Measurements from ENCODE around the gene COL23A1. TPM values are rescaled to one million over a fixed set of nuclear protein-coding genes. Genes with fewer than 3 reads are reported as not detected.

The COL23A1 gene
- total RNA-seq, 1 experiment from 2014 or later: 0.18 TPM

DNA sequence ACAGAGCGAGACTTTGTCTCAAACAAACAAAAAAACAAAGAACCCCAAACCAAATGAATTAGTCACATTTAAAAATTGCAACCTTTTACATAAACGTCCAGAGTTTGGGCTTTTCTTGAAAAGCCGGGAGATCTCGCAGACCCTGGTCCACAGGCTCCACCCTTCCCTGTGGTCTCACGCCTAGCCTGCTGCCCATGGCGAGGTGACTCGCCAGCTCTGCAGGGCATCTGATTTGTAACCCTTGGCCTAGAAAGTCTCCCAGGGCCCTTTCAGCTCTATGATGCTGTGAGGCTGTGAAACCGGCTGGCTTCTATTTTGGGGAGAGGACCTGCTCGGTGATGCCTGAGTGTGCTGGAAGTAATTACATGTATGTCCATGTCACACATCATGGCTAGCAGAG lies 312.8 kb downstream of the COL23A1 start:
- no TSS peak for BruUV-seq (replicated peaks)
- ChIA-PET POLR2A (no interaction called here), CTCF (no interaction called here)
- Histone ChIP-seq H3K9me3 (peaks cover 17% of the 10 kb centered on the region), H3K27me3 (replicated peaks; ENCODE audit: control insufficient read depth, insufficient read depth, low read length) (no peaks in the 10 kb centered on the region), H3K36me3 (ENCODE audit: control insufficient read depth, insufficient read depth, low read length) (no peaks in the 10 kb centered on the region), H3K4me1 (no peaks in the 10 kb centered on the region), H3K4me3 (ENCODE audit: low read depth, low read length) (no peak overlapping the region)
- intact Hi-C loops (cut with micrococcal nuclease; ENCODE audit: unreplicated experiment): no loop called here
- no peak overlapping the region for H3K4me3 Mint-ChIP-seq (ENCODE audit: unreplicated experiment)
- peaks cover 9% of the 10 kb centered on the region for H3K36me3 Mint-ChIP-seq (ENCODE audit: insufficient read depth, unreplicated experiment)
- no peaks in the 10 kb centered on the region for H3K9me3 Mint-ChIP-seq (ENCODE audit: unreplicated experiment)
- no peak overlapping the region for H3K27ac Mint-ChIP-seq (ENCODE audit: unreplicated experiment)
- no peak for DNase-seq
- peaks cover 6% of the 10 kb centered on the region for H3K27me3 Mint-ChIP-seq (ENCODE audit: insufficient read depth, unreplicated experiment)
- no peaks in the 10 kb centered on the region for H3K4me1 Mint-ChIP-seq (ENCODE audit: low read depth, unreplicated experiment)
- TF ChIP-seq CTCF (IDR thresholded peaks at IDR 0.05; ENCODE audit: insufficient read depth in 1 of 2, low read depth in 1 of 2, low read length in 1 of 2, severe bottlenecking in 1 of 2, unreplicated experiment in 1 of 2): no peak

DNA sequence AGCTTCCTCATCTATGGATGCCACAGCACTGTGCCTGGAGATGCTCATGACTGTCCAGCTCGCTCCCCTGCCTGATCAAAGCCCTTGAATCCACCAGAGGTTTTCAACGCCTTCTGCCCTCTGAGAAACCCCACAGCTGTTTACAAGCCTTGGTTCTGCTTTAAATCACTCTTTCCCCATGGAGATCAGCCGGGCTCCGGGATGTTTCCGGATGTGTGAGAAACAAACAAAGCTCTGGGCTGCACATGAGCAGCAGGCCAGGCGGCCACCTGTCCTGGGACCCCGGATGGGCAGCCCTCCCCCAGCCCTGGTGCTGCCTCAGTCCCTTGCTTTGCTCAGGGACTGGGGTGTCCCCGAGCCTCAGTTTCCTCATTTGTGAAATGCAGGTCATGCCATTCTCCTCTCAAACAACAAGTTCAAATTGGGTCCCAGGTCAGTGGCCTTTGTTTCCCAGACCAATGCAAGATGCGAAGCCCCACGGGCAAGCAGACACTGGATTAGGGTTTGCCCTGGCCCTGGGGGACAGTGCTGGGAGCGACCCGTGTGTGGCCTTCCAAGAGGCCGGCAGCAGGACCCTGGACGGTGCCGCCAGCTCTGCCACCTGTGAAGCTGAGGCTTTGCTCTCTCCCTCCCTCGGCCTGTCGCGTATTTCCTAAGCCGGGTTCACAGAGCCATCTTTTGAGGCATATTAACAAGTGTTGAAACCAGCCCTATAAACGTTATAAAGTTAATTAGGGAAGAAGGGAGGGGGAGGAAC lies 315.2 kb downstream of the COL23A1 start:
- CTCF ChIA-PET: no interaction called here
- Mint-ChIP-seq H3K27me3 (ENCODE audit: insufficient read depth, unreplicated experiment) (peaks cover 6% of the 10 kb centered on the region), H3K4me3 (ENCODE audit: unreplicated experiment) (no peak overlapping the region)

More for the DNA sequence above, 315.2 kb downstream of the COL23A1 start:
- intact Hi-C loops (cut with micrococcal nuclease; ENCODE audit: unreplicated experiment): no loop called here
- no TSS peak for BruUV-seq (replicated peaks)
- no peaks in the 10 kb centered on the region for H3K36me3 ChIP-seq (ENCODE audit: control insufficient read depth, insufficient read depth, low read length)
- H3K36me3 Mint-ChIP-seq (ENCODE audit: insufficient read depth, unreplicated experiment): peaks cover 5% of the 10 kb centered on the region
- H3K4me1 ChIP-seq: no peaks in the 10 kb centered on the region
- H3K27ac Mint-ChIP-seq (ENCODE audit: unreplicated experiment): no peak overlapping the region
- H3K4me1 Mint-ChIP-seq (ENCODE audit: low read depth, unreplicated experiment): no peaks in the 10 kb centered on the region
- H3K4me3 ChIP-seq (ENCODE audit: low read depth, low read length): no peak overlapping the region
- no peak for TF ChIP-seq CTCF (IDR thresholded peaks at IDR 0.05; ENCODE audit: insufficient read depth in 1 of 2, low read depth in 1 of 2, low read length in 1 of 2, severe bottlenecking in 1 of 2, unreplicated experiment in 1 of 2)
- no peak for DNase-seq
- no peaks in the 10 kb centered on the region for H3K9me3 Mint-ChIP-seq (ENCODE audit: unreplicated experiment)
- no peaks in the 10 kb centered on the region for H3K27me3 ChIP-seq (replicated peaks; ENCODE audit: control insufficient read depth, insufficient read depth, low read length)
- POLR2A ChIA-PET: no interaction called here
- H3K9me3 ChIP-seq: peaks cover 17% of the 10 kb centered on the region

Measured in Caco-2 (cell line).